MV-4-11 (cell line): Measurements from ENCODE around the gene SLC25A22.

ENCODE experiments used
- DNase-seq: peaks from one replicate; lab custom pipeline; 2025; lab: John Stamatoyannopoulos, UW

Gene SLC25A22

DNA sequence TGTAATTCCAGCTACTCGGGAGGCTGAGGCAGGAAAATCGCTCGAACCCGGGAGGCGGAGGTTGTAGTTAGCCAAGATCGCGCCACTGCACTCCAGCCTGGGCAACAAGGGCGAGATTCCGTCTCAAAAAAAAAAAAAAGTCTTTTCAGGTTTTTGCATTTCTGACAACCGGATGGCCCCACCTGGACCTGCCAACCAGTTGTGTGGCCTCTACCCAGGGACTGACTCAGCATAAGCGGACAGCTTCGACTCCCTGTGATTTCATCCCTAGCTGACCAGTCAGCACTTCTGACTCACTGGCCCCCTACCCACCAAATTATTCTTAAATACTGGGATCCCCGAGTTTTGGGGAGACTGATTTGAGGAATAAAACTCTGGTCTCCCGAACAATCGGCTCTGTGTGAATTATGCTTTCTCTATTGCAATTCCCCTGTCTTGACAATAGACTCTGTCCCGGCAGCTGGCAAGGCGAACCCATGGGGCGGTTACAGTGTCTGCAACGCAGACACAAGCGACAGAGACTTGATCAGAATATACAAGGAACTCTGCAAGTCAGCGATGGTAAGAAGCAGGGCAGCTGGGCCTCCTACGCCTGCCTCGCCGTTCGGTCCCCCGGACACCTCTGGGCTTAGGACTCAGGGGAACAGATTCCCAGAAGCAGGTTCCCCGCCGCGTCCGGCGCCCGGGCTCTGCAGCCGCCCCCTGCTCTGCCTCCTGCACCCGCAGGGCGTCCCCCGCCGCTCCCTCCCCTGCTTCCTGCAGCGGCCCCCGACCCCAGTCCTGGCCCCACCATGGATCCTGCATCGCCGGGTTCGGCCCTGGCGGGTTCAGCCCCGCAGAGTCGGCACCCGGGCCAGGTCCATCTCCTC lies 51.6 kb downstream of the SLC25A22 start:
- DNase-seq: no peak

DNA sequence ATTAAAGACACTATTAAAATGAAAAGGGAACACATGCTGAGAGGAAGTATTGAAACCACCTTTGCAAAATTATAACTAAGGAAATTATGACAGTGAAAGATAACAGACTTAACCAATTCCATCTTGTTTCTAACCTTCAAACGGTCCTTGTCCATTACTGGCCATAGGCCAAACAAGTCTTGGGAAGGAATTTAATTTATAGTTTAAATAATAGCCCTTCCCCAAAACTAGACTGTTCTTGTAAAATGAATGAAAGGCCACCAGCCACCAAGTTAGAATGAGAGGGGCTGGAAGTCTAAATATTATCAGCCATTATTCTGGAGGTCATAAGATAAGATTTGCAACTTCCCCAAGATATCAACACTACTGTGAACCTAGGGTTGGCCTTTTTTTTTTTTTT lies 52.7 kb downstream of the SLC25A22 start:
- DNase-seq: no peak

DNA sequence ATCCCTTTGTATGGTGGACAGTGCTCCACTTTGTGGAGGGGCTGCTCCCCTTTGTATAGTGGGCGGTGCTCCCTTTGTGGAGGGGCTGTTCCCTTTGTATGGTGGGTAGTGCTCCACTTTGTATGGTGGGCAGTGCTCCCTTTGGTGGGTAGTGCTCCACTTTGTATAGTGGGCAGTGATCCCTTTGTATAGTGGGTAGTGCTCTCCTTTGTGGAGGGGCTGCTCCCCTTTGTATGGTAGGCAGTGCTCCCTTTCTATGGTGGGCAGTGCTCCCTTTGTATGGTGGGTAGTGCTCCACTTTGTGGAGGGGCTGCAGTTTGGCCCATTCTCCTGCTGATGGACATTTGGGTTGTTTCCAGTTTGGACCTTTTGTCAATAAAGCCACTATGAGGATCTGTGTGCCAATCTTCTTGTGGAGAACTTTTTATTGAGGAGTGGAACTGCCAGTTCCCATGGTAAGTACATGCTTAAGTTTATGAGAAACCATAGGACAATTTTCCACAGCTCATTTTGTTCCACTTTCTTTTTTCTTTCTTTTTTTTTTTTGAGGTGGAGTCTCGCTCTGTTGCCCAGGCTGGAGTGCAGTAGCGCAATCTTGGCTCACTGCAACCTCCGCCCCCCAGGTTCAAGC lies 55.4 kb downstream of the SLC25A22 start:
- DNase-seq: no peak

DNA sequence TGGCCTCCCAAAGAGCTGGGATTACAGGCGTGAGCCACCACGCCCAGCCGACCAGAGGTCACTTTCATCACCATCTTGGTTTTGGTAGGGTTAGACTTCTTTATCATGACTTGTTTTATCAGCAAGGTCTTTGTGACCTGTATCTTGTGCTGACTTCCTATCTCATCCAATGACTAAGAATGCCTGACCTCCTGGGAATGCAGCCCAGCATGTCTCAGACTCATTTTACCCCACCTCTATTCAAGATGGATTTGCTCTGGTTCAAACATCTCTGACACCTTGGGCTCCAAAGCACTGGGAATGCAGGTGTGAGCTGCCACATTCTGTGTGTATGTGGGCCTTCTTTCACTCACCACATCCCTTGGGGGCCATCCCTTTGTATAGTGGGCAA lies 55.9 kb downstream of the SLC25A22 start:
- no peak for DNase-seq
